GM19025 (cell line): Measurements from ENCODE around the gene CSNK2A1.
"Not testable (repeated sequence)": the region's sequence is repeated elsewhere in the genome, so short reads cannot be mapped to it uniquely, and the experiment has no call there.

Source experiments
- ATAC-seq: cut with Tn5 transposase; IDR thresholded peaks from one replicate; pipeline ENCODE4 v1.9.1; 2021; ENCODE audit warnings: mild to moderate bottlenecking, low read depth, moderate library complexity; ENCODE audit not compliant: unreplicated experiment

The CSNK2A1 gene

DNA sequence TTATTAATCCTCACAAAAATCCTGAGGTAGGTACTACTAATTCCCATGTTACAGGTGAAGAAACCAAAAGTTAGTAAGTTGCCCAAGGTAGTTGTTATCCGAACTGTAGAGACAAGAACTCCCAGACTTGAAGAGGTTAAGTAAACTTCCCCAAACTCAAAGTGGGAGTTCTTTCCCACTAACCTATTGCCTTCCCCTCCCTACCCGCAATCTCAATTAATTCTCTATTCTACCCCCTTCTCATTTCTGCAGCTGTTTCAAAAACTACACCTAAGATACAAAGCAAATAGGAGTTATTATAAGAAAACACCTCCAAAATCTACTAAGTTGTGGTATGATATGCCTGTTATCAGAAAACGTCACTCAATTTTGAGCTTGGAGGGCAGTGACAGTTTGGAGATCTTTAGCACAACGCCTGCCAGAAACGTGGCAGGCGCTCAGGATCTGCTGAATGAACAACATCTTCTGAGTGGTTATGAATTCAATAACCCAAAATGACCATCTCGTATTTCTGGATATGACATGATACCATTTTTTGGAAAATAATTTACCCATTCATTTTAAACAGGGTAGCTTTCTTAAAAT is 7.1 kb downstream of the CSNK2A1 start:
- no peak for ATAC-seq

DNA sequence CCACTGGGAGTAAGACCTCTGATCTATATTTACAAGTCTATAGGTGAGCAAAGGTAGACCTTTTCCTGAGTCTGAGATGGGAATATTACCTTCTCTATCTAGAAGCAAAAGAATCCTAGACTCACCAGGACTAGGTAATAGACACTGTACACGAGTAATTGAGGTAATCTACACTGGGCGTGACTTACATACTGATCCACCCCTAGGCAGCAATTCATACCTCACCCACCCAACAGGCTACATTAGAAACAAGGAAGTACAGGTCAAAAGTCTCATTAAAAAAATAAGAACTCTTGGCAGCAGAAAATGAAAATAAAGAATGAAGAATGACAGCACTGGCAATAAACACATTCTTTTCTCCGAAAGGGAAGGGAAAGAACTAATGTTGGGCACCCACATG is 7.6 kb downstream of the CSNK2A1 start:
- no peak for ATAC-seq

DNA sequence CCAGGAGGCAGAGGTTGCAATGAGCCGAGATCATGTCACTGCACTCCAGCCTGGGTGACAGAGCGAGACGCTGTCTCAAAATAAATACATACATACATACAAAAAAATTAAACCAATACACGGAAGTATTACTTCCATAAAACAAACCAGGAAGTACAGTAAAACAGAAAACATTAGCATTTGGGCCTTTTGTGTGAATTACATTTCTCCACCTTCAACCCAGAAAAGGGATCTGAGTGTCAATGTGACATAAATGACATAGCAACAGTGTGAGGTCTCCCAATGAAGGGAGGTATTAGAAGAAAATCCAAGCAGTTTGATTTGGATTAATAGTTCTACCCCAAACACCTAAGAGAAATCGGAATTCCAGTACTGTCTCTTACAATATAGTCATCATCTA is 10.1 kb downstream of the CSNK2A1 start:
- ATAC-seq = no peak

DNA sequence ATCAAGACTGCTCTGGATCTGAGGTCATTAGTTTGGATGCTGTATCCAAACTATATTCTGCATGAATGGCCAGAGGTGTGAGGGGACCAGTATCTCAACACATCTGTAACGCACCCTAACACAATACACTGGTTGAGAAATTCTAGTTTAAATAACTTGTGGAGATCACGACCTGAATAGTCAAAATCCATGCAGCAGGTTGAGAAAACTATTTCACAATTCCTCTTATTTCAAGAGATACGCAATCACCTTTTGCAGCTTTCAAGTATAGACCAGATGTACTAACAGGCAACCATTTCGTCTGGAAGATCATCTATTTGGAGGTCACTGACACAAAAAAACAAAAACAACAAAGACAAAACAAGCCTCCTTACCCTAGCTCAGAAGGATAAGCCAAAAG is 11.1 kb downstream of the CSNK2A1 start:
- no peak for ATAC-seq

DNA sequence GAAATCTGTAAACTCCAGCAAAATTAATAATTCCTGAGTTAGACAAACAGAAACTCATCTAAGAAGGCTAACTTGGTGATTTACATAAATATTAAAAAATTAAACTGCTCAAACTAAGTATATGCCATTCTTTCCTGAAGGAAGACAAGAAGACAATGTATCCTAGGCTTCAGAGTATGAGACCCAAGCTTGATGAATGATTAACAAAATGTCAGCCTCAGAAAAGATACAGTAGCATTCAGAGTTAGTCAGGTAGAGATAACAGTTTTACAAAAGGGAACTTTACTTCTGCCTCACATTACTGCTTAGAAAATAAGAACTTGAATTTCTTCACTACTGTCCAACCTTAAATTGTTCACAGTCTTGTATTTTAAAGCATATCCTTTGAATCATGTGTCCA is 12.0 kb downstream of the CSNK2A1 start:
- ATAC-seq = no peak

DNA sequence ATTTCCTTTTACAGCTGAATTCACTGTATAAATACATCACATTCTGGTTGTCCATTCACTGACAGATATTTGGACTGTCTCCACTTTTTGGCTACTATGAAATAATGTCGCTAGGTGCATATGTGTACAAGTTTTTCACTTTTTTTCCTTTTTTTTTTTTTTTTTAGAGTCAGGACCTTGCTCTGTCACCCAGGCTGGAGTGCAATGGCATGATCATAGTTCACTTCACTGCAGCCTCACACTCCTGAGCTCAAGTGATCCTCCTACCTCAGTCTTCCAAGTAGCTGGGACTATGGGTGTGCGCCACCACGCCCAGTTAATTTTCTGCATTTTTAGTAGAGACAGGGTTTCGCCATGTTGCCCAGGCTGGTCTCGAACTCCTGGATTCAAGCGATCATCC is 13.3 kb downstream of the CSNK2A1 start:
- ATAC-seq = no peak

DNA sequence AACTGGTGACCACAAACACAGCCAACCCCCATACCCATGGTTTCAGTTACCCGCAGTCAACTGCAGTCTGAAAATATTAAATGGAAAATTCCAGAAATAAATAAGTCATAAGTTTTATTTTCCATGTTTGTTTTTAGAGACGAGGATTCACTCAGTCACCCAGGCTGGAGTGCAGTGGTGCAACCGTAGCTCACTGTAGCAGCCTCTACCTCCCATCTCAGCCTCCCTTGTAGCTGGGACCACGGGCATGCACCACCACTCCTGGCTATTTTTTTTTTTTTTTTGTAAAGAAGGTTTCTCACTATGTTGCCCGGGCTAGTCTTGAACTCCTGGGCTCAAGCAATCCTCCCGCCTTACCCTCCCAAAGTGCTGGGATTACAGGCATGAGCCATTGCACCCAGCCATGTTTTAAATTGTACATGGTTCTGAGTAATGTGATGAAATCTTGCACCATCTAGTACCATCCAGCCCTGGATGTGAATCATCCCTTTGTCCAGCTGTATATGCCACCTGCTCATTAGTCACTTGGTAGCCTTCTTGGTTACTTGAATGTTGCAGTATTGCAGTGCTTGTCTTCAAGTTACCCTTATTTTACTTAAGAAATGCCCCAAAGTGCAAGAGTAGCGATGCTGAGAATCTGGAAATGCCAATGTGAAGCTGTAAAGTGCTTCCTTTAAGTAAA is 14.5 kb downstream of the CSNK2A1 start:
- ATAC-seq = no peak

DNA sequence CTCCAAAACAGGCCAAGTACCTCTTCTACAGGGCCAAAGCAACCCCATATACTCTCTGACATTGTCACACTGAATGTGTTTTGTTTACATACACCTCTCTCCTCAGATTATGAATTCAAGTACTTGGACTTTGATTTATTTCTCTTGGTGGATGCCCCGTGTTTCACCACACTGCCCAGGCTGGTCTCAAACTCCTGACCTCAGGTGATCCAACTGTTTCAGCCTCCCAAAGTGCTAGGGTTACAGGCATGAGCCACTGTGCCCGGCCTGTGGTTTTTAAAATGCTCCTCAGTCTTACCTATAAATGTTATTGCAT is 16.1 kb downstream of the CSNK2A1 start:
- no peak for ATAC-seq

DNA sequence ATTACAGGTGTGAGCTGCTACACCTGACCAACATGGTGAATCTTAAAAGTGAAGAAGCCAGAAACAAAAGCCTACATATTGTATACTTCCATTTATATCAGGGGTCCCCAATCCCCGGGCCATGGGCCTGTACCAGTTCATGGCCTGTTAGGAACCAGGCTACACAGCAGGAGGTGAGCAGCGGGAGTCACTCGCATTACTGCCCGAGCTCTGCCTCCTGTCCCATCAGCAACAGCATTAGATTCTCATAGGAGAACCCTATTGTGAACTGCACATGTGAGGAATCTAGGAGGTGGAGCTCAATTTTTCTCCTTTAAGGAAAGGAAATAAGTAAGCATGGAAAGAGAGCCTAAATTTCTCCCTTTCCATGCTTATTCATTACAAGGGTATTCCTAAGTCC is 21.7 kb downstream of the CSNK2A1 start:
- ATAC-seq = no peak

DNA sequence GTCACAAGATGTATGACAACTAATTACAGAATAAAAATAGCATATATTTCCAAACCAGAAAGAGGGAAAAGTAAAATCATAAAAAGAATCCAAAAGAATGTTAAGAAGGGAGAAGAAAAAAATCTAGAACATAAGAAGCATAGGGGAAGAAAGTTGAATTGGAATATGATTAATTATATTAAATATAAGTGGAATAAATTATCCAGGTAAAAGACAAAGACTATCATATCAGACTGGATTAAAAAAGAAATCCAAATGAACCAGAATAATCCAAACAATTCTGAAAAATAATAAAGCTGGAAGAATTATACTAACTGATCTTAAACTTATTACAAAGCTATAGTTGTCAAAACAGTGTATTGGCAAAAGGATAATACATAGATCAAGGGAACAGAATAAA is 23.6 kb downstream of the CSNK2A1 start:
- no peak for ATAC-seq

DNA sequence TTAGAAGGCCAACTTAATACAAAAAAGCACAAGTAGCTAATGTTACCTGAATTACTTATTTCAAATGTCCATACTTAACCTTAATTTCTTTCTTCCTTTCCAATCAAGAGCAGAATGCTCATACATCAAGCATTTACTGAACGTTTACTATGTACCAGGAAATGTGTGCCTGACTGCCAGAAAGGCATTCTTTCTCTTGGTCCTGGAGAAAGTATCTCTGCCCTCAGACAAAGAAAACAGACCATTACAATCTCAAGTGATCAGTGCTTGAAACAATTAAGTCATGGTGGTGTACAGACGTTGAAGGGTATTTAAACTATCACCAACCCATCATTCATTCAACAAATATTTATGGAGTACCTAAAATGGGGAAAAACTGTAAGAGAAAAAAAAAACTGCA is 26.4 kb downstream of the CSNK2A1 start:
- no peak for ATAC-seq

DNA sequence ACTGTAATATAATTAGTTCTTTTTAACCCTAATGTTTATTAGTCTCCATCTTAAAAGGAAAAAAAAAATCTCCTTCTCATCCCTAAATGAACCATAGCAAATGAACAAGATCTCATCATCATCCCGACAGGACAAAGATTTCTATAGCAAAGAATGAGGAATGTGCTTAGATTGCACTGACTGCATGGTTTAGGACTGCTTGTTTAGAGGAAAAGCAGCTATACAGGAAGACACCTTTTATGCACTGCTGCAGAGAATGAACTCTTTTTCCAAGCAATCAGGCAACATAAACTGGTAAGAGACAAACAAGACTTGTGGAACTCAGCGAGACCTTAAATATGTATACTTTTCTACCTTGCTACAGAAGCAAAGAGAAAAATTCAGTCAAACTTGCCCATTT is 26.8 kb downstream of the CSNK2A1 start:
- ATAC-seq = no peak

DNA sequence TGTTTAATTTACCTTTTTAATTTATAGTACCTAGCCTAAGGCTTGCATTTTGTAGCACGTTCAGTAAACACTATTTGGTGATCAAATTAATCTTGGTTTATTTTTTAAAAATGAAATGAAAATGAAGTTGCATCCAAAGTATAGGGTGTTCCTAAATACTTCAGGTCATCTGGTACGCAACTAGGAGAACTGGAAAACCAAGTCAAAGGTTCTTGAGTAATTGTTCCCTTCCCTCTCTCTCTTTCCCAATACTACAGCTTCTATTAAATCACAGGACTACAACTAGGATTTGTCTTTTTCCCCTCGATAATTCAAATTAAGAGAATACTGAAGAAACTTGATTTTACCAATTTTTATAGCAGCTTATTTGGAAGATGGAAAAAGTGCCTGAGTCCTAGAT is 27.9 kb downstream of the CSNK2A1 start:
- ATAC-seq = no peak

DNA sequence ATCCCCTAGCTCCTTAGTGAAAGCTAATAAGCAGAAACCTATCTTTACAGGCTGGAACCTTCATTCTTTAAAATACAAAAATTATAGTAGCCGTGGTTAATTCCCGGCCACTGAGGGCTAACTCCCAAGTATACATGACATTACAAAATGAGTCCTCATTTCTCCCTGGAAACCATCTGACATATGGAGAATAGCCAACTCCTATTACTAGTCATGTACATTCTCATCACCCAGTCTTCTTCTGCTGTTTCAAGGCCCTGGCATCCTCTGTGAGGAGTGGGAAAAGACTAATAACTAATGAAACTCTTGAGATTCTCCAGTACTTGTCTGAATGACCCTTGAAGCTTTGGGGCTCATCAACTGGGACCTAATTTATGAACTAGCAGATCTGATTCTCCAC is 30.2 kb downstream of the CSNK2A1 start:
- no peak for ATAC-seq

DNA sequence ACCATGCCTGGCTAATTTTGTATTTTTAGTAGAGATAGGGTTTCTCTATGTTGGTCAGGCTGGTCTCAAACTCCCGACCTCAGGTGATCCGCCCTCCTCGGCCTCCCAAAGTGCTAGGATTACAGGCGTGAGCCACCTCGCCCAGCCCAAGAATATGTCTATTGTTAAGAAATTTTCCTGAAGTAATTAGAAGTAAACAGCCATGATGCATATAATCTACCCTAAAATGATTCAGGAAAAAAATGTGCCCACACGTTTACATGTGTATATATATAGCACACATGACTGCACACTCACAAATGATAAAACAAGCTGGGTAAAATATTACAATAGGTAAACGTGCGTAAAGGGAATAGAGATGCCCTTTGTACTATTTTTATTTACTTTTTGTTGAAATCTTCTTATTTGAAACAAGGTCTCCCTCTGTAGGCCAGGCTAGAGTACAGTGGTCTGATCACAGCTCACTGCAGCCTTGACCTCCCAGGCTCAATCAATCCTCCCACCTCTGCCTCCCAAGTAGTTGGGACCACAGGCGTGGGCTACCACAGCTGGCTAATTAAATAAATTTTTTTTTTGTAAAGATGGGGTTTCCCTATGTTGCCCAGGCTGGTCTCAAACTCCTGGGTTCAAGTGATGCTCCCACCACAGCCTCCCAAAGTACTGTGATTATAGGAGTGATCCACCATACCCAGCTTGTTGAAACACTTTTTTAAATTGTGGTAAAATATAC is 33.1 kb downstream of the CSNK2A1 start:
- not testable (repeated sequence) for ATAC-seq

DNA sequence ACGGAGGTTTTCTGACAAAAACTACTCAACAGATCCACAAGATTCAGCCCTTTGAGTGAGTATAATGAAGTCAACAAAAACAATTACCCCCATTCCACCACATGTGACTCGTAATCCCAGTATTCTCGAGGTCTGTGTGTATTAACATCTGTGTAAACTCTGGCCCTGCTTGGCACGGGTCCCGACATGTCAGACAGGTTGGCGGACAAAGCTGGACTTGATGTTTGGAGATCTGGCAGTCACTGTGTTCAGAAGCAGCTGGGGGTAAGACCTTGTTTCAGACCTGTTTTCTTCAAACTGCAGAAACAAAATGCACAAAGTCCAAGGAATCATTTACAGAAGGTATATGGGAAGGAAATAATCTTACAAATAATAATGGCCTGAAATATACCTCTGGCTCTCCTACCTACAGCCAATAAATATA is 35.2 kb downstream of the CSNK2A1 start:
- not testable (repeated sequence) for ATAC-seq

DNA sequence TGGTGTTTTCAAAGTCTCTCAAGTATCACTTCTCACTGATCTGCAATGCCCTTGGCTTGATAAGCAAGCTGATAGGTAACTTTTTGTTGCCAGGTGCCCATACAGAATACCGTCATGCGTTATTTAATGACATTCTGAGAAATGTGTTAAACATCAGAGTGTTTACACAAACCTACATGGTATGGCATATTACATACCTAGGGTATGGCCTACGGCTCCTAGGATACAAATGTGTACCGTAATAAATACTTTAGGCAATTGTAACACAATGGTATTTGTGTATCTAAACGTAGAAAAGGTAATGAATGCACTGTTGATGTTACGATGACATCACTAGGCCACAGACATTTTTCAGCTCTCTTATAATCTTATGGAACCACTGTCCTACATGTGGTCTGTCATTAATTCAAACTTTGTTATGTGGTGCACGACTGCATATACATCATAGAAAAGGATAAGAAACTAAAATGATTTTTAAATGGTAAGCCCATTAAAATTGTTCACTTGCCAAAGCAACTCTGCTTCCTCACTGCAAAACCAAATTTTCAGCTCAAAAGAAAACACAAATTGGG is 35.7 kb downstream of the CSNK2A1 start:
- ATAC-seq = no peak

DNA sequence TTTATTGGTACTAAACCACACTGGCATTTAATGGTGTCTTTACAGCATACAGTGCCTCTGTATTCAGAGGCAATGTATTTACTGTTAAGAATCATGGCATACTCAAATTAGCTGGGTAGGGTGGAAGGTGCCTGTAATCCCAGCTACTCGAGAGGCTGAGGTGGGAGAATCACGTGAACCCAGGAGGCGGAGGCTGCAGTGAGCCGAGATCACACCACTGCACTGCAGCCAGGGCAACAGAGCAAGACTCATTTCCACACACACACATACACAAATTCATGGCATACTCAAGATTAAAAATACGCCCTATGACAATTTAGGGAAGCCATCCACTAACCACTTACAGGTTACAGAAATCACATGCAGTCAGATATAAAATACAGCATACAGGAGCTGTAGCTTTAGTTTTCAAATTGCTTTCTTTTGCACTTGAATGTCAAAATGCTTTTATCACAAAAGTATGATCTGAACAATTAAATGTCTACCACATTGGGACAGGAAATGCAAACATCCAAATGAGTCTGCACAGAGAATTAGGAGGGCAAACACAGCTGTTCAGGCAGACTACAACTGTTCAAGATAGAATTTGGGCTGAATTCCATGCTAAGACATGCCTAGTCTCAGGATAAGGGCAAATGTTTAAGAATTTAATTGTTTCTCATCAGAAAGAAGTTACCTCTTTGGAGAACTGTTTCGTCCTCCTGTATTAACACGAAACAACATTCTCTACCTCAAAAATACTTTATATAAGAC is 36.4 kb downstream of the CSNK2A1 start:
- ATAC-seq = no peak

DNA sequence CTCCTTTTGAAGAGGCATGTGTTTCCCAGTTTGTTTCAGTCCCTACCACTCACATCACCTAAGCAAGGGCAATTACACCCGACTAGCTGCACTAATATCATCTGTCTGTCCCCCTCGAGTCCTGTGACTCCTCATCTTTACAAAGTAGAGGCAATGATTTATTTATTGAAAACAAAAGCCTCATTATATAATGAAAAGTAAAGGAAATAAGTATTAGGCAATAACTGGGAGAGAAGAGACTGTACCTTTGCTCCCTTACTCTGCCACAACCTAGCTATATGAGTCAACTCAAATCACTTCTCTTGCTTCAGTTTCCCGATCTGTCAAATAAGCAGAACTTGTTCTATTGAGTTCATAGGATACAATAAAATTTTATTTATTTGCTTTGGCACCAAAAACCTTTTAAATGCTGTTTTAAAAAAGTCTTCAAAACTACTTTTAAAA is 38.9 kb downstream of the CSNK2A1 start:
- no peak for ATAC-seq

DNA sequence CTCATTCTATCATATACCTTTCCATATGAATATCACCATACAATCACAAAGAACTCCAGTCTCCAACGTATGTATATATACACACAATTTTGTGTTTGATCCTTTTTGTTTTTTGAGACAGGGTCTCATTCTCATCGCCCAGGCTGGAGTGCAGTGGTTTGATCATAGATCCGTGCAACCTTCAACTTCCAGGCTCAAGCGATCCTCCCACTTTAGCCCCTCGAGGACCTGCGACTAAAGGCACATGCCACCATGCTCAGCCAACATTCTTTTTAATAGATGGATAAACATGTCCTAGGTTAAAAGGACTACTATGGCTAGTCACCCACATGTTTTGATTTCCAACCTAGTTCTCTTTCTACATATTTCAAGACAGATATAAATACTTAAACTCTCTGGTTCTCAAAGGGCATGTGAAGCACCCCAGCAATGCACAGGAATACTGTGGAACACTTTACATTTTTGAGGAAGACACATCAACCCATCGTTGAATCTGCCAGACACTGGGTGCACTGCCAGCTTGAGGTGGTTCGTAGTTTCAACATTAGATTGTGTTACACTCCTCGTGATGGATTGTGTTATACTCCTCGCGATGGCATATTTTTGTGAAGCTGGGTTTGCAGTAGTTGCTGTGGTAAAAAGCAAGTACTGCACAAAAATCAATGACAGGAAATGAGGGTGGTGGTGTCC is 40.4 kb downstream of the CSNK2A1 start:
- ATAC-seq = no peak
